Measurements from ENCODE around the gene THRB.

THRB gene

DNA sequence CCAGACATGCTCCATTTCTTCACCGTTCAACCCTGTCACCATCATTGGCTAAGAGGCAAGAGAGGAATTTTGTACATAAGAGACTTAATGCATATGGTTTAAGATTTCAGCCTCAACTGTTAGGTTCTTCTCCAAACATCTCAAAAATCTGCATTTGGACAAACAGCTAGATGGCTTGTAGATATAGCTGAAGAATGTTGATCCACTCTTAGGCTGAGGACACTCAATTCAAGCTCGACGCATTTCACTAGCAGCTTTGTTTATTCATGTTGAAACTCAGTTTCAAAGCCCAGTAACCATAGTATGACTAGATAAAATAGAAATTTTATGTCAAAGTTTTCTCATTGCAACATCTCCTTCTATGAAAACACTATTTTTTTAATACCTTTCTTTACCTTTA is 208.2 kb downstream of the THRB start:
- in situ Hi-C loops (cut with HindIII; ENCODE audit: low sequenced_read_pairs), result no loop called here

DNA sequence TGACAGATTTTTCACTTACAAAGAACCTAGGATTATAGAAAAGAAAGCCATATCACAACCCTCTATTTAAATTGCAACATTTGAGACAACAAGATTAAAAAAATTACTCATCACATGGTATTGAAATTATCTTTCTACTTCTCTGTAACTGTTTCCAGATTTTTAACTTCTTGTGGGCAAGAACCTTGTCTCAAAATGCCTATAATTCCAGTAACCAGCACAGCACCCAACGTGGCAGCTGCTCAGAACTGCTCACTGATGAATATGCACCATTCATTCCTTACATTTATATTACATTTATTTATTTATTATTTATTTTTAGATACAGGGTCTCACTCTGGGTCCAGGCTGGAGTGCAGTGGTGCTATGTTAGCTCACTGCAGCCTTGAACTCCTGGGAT is 216.1 kb downstream of the THRB start:
- in situ Hi-C loops (cut with HindIII; ENCODE audit: low sequenced_read_pairs), result no loop called here

DNA sequence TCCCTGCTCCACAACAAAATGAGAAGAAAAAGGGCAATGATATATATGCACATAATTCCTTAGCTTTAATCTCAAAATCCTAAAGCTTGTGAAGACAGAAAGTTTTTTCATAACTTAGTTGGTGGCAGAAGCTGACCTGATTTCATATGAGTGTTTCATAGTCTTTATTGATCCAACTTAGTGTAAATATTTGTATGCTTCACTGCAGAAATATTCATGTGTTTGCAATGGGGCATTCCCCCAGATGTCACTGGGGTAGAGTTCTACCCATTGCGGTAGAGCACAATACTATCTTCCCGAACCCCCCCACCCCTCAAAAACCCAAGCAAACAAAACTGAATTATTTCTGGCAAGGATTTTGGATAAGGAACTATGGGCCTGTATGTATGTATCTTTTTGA is 221.2 kb downstream of the THRB start:
- in situ Hi-C loops (cut with HindIII; ENCODE audit: low sequenced_read_pairs), result no loop called here

DNA sequence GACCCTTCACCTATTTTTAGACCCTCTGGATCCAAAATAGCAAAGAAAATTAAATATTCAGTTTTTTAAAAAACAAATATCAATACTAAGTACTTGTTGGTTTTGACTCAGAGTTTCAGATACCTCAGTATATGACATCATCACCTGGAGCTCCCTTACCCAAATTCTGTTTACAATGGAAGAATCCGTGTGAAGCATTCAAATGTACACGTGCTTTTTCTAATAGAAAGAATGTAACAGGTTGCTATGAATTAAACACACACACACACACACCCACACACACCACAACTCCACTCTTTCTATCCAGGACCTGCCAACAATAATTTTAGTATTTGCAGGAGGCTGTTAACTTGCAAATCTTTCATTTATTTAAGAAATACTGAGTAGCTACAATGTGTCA is 221.8 kb downstream of the THRB start:
- in situ Hi-C loops (cut with HindIII; ENCODE audit: low sequenced_read_pairs), result no loop called here

DNA sequence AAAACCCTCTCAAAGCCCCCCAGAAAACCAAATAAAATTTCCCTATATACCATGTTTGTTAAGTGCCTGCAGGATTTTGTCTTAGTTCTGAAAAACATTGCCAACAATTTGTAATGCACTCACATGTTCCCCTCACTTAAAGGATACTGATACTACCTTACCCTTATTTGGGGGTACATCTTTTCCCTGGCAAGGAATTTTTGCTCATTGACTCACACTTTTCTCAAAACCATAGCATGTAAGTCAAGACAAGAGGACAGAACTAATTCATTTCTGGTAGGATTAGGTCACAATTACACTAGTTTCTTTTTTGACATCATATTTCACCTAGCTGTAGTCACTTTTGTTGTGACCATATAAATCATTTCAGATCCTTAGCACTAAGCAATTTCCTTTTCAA is 222.2 kb downstream of the THRB start:
- in situ Hi-C loops (cut with HindIII; ENCODE audit: low sequenced_read_pairs), result no loop called here

DNA sequence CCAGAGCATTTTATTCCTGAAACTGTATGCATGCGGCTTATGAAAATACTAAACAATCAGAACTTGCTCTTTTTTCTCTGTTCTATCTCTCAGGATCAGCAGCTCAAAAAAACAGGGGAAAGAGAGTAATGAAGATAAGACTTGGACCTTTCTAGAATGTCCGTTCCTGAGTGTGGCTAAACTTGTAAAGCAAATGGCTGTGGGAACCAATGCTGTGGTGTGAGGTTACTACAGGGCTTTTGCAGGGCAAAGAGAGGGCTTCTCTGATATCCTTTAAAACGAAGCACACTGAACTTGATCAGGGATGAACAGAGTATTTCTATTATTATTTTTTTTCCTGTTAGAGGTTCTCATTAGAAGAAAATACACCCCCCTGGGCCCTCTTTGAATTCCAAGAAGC is 223.4 kb downstream of the THRB start:
- in situ Hi-C loops (cut with HindIII; ENCODE audit: low sequenced_read_pairs), result no loop called here

DNA sequence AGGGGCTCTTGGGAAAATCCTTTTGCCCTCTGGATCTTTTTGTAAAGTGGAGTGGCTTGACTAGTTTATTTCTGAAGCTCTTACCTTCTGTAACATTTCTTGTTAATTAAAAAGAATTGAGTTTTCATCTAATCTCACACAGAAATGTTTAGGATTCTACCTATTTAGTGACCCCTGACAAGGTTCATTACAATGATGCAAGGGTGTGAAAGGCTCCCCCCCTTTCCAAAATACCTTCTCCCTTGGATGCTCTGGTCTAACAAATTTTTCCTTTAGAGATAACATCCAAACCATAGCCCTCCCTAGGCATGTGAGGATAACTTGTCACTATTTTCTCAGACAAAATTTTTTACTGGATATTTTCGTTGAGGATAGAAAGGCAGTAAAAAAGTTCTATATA is 223.9 kb downstream of the THRB start:
- in situ Hi-C loops (cut with HindIII; ENCODE audit: low sequenced_read_pairs), result no loop called here

DNA sequence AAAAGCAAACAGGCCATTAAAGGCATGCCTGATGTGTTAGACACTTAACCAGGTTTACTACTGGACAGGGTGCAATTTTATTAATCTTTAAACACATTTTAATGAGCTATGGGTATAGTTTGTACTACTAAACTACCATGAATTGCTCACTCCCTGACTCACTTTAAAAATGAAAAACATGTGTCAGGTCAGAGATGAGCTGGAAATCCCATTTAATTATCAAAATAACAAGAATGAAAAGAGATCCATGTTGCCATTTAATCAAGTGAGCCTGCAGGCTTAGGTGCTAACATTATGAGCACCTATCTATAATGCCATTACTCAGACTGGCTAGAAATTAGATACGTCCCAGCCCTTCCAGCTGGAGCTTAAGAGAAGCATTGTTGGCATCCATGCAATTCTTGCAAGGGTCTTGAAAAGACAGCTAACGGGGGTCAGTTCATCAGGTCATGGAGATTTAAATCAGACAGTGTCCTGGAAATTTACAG is 224.4 kb downstream of the THRB start:
- in situ Hi-C loops (cut with HindIII; ENCODE audit: low sequenced_read_pairs), result no loop called here

DNA sequence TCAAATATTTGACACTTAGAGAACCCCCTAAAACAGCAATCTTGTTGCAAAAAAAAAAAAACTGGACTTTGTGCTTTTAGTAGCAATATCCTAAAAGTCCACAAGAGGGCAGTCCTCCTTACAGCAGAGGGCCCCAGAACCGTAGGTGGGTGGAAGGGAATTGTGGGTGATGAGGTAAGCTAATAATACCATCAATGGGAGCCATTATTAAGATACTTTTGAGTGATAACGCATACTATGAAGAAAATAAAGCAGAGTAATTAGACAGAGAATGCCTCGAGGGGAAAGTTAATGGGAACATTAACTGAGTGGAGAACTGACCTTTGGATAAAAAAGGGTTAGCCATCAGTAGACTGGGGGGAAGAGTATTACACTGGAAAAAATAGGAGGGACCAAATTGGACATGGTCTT is 229.9 kb downstream of the THRB start:
- in situ Hi-C loops (cut with HindIII; ENCODE audit: low sequenced_read_pairs), result no loop called here

DNA sequence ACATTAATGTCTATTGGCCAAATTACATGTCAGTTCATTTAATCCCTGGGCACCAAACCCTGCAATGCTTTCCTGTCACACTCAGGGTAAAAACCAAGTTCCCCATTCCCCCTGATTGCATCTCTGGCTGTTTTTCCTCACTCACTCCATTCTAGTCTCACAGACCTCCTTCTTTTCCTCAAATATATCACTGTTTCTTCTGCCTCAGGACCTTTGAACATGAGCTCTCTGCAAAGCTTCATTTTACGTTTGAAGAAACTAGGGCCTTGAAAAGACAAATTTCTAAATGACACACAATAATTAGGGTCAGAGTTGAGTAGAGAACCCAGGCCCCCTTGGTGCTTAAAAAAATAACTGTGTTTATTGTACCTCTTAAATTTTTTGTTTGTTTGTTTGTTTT is 230.6 kb downstream of the THRB start:
- in situ Hi-C loops (cut with HindIII; ENCODE audit: low sequenced_read_pairs), result no loop called here

DNA sequence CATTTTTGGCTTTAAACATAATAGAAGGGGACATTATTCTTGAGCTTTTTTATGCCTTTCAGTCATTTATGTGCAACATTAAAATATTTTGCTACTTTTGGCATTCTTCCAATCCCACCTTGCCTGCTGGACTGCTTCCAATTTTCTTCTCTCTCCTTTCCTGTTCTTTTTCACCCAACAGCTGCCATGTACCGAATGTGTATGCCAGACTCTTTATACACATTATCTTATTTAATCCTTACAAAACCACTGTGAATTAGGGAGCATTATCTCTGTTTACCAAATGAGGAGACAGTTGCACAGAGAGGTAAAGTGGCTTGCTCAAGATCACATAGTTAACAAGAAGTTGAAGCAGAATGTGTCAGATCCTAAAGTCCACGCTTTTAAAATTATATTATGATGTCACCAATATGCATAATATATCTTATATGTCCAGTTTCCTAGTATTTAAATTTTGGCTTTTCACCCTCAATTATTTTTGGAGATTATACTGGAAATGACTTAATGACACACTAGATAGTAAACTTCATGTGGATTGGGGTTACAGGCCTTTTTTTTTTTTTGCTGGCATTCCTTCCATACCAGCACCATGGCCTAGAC is 231.5 kb downstream of the THRB start:
- in situ Hi-C loops (cut with HindIII; ENCODE audit: low sequenced_read_pairs), result no loop called here

DNA sequence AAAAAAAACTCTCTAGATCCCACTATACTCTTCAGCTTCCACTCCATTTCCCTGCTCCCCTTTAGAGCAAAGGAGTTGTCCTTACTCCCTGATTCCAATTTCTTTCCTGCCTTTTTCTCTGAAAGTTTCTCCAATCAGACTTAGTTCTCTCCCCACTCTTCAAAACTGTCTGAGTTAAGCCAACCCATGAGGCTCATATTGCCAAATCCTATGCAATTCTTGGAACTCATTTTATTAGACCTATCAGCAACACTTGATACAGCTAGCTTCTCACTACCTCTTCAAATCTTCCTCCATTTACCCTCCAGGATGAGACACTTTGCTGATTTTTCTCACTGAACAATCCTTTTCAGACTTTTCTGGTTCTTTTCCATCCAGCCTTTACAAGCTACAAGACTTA is 233.1 kb downstream of the THRB start:
- in situ Hi-C loops (cut with HindIII; ENCODE audit: low sequenced_read_pairs), result no loop called here

DNA sequence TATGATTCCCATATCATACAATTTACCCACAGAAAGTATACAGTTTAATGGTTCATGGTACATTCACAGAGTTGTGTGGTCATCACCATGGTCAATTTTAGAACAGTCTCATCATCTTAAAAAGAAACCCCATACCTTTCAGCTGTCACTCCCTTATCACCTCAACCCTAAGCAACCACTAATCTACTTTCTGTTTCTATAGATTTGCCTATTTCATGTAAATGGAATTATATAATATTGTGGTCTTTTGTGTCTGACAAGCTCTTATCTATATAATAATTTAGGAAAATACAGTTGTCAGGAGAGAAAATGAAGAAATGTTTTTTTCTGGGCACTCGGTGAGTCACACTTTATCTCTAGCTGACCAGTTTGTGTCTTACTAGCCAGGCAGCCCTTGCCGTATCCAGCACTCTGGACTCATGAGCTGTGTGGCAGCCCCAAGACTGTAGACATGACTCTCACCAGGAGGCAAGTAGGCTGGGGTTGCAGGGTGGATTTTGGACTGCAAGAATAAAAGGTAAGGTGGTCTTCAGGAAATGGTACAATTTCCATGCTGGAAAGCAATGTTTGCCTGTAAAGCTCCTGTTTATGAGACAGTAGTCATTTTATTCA is 234.6 kb downstream of the THRB start:
- in situ Hi-C loops (cut with HindIII; ENCODE audit: low sequenced_read_pairs), result no loop called here

DNA sequence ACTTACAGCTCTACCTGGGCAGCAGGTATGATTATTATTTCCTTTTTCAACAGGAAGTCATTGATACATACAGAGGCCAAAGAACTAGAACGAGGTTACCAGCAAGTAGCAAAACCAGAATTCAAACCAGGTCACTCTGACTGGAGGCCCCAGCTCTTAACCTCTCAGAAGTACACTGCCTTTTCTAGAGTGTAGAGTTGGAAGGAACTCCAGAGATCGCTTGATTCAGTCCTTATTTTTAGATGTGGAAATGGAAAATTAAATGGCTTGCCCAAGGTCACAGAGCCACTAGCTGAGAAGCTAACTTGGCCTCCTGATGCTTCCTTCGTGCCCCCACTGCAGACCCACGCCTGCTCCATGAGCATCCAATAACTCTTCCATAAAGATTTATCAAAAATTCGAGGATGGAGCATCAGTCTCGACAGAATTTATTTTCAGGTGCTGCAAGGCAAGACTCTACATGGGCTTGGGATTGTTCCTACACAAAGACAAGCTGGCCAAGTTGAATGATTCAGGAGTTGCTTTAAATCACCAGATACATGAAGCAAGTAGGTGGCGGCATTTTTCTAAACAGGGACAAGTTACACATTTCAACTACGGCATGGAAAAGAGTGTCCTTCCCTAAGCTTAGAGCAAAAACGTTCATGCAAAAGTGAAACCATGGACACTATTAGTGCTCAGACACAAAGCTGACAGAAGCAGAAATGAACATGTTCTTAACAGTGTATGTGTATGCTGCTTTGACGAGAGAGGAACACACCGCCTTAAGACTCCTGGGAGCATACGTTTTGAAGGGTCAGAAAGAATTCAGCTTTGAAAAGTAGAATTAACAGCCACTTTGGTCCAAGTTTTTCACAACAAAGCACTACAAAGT is 235.7 kb downstream of the THRB start:
- in situ Hi-C loops (cut with HindIII; ENCODE audit: low sequenced_read_pairs), result no loop called here

DNA sequence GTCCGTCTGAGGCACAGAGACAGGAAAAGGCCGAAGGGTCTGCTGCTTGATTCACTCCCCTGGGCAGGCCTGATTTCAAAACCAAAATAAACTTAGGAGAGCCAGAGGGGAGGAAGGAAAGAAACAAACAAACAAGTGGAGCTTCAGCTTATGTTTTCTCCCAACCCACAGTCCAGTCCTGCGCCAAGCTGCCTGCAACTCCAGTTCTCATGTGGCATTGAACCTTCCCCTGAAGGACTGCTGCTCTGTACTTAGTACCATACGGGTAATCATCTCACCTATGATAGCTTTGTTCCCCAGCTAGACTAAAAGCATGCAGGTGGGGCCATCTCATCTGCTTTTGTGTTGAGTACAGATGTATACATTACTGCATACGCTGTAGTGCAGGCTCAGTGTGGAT is 236.4 kb downstream of the THRB start:
- in situ Hi-C loops (cut with HindIII; ENCODE audit: low sequenced_read_pairs), result no loop called here

DNA sequence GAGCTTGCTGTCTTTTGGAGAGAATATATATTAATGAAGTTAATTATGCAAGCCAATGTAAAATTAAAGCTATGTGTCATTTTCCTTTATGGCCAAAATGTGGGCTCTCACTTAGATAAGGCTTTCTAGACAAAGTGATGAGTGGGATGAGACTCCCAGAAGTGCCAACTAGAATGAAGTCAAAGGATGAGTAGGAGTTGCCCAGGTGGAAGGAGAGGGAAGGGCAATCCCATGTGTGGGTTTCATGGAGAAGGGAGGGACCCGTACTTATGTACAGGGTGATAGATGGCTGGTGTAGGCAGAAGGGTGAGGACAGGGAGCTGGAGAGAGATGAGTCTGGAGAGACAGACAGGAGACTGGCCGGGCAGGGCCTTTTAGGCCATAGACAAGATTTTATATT is 239.2 kb downstream of the THRB start:
- in situ Hi-C loops (cut with HindIII; ENCODE audit: low sequenced_read_pairs), result no loop called here

DNA sequence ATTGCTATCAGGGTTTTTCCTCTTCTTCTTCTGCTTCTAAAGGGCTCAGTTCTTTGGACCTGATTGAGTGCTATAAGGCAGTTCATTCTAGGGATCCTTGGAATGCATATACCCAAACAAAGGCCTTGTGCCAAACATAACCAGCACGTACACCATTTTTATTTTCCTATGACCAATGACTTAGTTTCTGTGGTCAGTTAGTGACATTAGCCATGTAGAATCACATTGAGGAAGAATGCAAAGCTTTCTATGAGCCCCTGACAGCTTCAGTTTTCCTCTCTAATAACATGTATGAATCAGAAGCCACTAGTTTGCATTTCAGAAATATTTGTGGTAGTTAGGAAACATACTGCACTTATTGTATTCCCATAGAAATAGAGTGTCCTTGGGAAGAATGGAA is 240.0 kb downstream of the THRB start:
- in situ Hi-C loops (cut with HindIII; ENCODE audit: low sequenced_read_pairs), result no loop called here

DNA sequence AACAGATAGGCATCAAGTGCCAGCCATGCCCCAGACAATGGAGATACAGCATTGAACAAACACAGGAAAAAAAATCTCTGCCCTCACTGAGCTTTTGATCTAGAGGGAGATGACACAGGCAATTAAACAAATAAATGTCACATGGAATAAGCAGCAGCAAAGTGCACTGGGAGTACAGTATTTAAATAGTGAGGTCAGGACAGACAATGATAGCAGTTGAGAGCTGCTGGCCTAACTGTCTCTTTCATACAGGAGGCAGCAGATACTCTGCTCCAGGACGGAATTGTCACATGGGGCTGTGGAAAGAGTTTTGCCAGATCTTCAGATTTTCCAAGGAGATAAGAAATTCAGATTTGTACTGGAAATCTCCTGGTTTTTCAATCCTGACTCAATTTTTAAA is 241.3 kb downstream of the THRB start:
- in situ Hi-C loops (cut with HindIII; ENCODE audit: low sequenced_read_pairs), result no loop called here

DNA sequence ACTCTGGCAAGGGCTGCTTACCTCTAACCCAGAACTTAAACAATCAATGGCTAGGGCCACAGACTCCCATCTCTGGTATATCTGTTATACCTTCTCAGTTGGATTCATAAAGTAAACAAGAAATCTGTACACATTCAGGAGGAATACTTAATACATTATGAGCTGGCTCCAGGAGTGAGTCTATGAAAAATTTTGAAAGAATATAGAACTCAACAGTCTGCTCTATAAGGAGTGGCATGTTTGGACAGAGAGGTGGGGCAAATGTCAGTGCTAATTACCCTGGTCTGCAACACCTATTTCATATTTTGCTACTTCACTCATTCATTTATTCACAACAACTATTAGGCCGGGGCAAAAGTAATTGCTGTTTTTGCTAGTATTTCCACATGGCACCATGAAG is 245.1 kb downstream of the THRB start:
- in situ Hi-C loops (cut with HindIII; ENCODE audit: low sequenced_read_pairs), result no loop called here

DNA sequence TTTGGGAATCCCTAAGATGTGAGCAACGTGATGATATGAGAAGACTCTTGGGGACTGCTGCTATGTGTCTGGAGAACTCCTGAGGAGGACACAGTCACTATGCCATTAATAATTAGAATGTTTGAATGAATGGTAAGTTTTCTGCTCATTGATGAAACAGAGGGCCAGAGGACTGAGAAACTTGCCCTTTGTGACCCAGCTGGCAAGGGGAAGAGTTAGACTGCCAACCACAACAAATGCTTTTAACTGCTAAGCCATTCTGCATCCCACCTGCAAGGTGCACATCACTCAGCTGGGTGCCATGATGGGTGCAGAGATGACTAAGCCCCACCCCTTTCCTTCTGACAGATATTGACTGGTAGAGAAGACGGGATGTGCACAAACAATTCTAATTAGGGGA is 249.6 kb downstream of the THRB start:
- in situ Hi-C loops (cut with HindIII; ENCODE audit: low sequenced_read_pairs), result no loop called here

DNA sequence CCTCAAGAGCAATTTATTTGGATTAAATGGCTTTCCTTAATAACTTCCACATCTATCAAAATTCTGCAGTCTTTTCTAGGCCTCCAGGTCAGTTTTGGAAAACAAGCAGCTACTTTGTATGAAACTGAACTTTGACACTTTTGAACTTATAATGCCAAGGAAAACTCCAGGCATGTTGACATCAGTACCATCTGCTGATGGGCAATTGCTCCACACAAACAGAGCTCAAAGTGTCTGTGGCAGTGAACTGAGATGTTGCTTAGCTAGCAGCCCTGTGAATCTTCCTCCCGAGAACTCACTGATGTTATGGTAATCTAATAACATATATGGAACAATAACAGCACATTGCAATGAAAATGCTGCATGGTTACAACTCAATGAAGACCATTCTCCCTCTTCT is 250.2 kb downstream of the THRB start:
- in situ Hi-C loops (cut with HindIII; ENCODE audit: low sequenced_read_pairs), result no loop called here

DNA sequence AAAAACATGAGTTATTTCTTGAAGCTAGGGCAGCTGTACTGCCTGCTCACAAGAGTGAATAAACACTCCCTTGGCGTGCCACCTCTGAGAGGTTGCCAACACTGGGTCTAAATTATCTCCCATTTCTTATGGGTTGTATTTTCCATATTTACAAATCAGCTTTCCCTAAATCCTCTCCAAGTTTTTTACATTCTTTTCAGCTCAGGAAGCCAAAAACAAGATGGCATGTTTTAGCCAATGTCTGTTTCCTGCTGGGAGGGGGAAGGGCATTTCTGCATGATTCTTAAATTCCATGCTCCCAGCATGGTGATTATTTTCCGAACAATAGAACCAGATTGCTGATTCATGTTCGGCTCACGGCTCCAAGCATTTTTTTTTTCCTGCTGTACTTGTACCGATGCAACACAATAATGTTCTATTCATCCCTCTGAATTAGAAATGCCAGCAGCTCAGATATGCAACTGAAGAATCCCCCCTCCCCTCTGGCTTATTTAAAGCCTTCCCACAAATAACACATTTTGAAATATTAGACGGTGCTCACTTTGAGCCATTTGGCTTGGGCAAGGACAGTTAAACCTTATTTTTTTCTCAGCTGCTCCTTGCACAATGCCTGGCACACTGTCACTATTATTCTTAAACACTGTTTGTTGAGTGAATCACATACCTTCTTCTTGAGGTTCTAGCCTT is 252.5 kb downstream of the THRB start:
- in situ Hi-C loops (cut with HindIII; ENCODE audit: low sequenced_read_pairs), result no loop called here
